ENCODE results near the gene SNX9. TPM values are rescaled to one million over a fixed set of nuclear protein-coding genes. Genes with fewer than 3 reads are reported as not detected.

SNX9 gene
- total and polyA plus RNA-seq, 2 donors (not counting 1 experiment from before 2014, with no cell fraction given): 56.8 to 117 TPM

DNA sequence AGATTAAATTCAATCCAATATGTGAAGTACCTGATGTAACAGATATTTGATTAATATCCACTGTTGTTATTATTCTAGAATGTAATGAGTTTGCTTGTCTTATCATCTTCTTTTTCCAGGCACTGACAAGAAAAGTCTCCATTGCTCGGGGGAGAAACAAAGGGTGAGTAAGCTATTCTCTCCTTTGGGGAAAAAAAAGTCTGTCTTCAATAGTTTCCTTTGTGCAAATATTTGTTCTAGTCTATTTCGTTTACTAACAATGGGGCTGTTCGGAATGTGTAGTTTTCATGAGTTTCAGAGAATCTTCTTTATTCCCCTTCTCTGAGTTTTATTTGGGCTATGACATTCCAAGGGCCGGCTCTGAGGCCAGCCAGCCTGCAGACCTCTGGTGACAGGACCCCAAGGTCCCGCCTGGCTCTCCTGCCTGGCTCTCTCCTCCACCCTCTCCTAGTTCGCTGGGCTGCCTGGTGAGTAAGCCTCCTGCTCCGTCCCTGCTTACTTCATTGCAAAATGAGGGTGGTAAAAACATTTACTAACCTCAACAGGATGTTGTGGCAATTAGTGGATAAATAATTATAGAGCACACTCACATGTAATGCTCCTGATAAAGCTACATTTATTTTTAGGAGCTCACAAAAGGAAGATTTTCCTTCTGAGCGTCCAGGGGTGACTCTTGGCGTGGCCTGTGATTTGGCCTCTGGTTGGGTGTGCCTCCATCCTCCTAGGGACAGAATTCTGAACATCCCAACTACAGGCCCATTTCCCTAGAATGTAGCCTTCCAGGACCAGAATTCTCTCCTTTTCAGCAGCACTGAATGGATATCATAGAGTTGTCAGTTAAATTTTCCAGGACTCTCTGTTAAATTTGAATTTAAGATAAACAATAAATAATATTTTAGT, 43.1 kb upstream of the SNX9 start:
- peak overlapping the region; percentile 47 for H2AFZ ChIP-seq (ENCODE audit: low read length)

DNA sequence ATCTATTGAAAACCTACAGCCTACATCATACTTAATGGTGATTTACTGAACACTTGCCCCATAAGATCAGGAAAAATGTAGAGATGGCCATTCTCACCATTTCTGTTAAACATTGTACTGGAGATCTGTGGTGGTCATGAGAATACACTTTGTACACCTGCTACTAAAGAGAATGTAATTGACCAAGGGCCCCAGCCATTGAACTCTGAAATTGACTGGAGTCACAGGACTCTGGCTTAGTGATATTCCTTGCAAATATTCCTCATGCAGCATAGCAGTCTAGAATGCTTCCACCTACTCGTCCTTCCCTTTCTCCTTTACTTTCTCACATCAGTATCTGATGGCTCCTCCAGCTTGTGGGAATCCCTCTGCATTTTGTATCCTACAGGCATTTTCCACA, 37.4 kb upstream of the SNX9 start:
- TF ChIP-seq EZH2 (IDR thresholded peaks at IDR 0.05; ENCODE audit: low read length, missing control alignments): no peak
- TF ChIP-seq, protein P1, sequence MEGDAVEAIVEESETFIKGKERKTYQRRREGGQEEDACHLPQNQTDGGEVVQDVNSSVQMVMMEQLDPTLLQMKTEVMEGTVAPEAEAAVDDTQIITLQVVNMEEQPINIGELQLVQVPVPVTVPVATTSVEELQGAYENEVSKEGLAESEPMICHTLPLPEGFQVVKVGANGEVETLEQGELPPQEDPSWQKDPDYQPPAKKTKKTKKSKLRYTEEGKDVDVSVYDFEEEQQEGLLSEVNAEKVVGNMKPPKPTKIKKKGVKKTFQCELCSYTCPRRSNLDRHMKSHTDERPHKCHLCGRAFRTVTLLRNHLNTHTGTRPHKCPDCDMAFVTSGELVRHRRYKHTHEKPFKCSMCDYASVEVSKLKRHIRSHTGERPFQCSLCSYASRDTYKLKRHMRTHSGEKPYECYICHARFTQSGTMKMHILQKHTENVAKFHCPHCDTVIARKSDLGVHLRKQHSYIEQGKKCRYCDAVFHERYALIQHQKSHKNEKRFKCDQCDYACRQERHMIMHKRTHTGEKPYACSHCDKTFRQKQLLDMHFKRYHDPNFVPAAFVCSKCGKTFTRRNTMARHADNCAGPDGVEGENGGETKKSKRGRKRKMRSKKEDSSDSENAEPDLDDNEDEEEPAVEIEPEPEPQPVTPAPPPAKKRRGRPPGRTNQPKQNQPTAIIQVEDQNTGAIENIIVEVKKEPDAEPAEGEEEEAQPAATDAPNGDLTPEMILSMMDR (conservative IDR thresholded peaks at IDR 0.05 in 1 of 2, IDR thresholded peaks at IDR 0.05 in 1 of 2; ENCODE audit: low read depth in 1 of 2, low read length in 2 of 2): no peak
- Histone ChIP-seq H2AFZ (ENCODE audit: low read length) (no peak overlapping the region), H3K9me3 (ENCODE audit: control insufficient read depth, insufficient read depth, low read depth, low read length) (no peaks in the 10 kb centered on the region), H3K27me3 (ENCODE audit: control insufficient read depth, insufficient read depth, low read length) (no peaks in the 10 kb centered on the region), H3K4me2 (ENCODE audit: extremely low read depth, insufficient read depth, low read length) (no peak overlapping the region), H4K20me1 (ENCODE audit: control insufficient read depth, extremely low read depth, insufficient read depth, low read length) (no peaks in the 10 kb centered on the region), H3K9ac (ENCODE audit: insufficient read depth, low read length) (no peak overlapping the region), H3K4me1 (ENCODE audit: control insufficient read depth, extremely low read depth, insufficient read depth, low read length) (no peaks in the 10 kb centered on the region), H3K36me3 (ENCODE audit: control insufficient read depth, insufficient read depth, low read length) (no peaks in the 10 kb centered on the region), H3K27ac (ENCODE audit: insufficient read depth, low read length) (no peak overlapping the region), H3K79me2 (ENCODE audit: control insufficient read depth, insufficient read depth, low read length) (no peaks in the 10 kb centered on the region), H3K4me3 (replicated peaks in 1 of 4; ENCODE audit: control extremely low read depth in 1 of 4, insufficient read depth in 1 of 4, low read depth in 3 of 4, low read length in 4 of 4) (no peak overlapping the region)
- no peak for DNase-seq (ENCODE audit: low read depth in 2 of 2)

More for the DNA sequence above, 43.1 kb upstream of the SNX9 start:
- no peak overlapping the region for H3K9ac ChIP-seq (ENCODE audit: insufficient read depth, low read length)
- H3K27ac ChIP-seq (ENCODE audit: insufficient read depth, low read length): peak overlapping the region; percentile 13
- H3K4me1 ChIP-seq (ENCODE audit: control insufficient read depth, extremely low read depth, insufficient read depth, low read length): no peaks in the 10 kb centered on the region
- DNase-seq (ENCODE audit: low read depth in 2 of 2): peak; percentile 48
- H3K79me2 ChIP-seq (ENCODE audit: control insufficient read depth, insufficient read depth, low read length): no peaks in the 10 kb centered on the region
- H3K9me3 ChIP-seq (ENCODE audit: control insufficient read depth, insufficient read depth, low read depth, low read length): no peaks in the 10 kb centered on the region
- no peak for TF ChIP-seq EZH2 (IDR thresholded peaks at IDR 0.05; ENCODE audit: low read length, missing control alignments)
- TF ChIP-seq, protein P1 (conservative IDR thresholded peaks at IDR 0.05 in 1 of 2, IDR thresholded peaks at IDR 0.05 in 1 of 2; ENCODE audit: low read depth in 1 of 2, low read length in 2 of 2): no peak
- H3K4me3 ChIP-seq (replicated peaks in 1 of 4; ENCODE audit: control extremely low read depth in 1 of 4, insufficient read depth in 1 of 4, low read depth in 3 of 4, low read length in 4 of 4): no peak overlapping the region
- H3K27me3 ChIP-seq (ENCODE audit: control insufficient read depth, insufficient read depth, low read length): no peaks in the 10 kb centered on the region
- peak overlapping the region; percentile 33 for H3K4me2 ChIP-seq (ENCODE audit: extremely low read depth, insufficient read depth, low read length)
- no peaks in the 10 kb centered on the region for H4K20me1 ChIP-seq (ENCODE audit: control insufficient read depth, extremely low read depth, insufficient read depth, low read length)
- no peaks in the 10 kb centered on the region for H3K36me3 ChIP-seq (ENCODE audit: control insufficient read depth, insufficient read depth, low read length)

DNA sequence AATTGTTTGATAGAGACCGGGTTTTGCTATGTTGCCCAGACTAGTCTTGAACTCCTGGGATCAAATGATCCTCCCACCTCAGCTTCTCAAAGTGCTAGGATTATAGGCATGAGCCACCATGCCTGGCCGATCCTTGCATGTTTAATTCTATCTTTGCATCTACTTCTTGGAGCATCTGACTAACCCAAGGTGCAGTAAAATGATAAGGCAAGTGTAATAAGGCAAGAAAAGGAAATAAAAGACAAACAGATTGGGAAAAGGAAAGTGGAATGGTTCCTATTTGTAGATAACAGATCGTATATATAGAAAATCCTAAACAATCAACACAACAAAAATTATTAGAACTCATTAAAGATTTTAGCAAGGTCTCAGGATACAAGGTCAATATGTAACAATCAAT, 36.8 kb upstream of the SNX9 start:
- Histone ChIP-seq H4K20me1 (ENCODE audit: control insufficient read depth, extremely low read depth, insufficient read depth, low read length) (no peaks in the 10 kb centered on the region), H3K27ac (ENCODE audit: insufficient read depth, low read length) (no peak overlapping the region), H3K4me2 (ENCODE audit: extremely low read depth, insufficient read depth, low read length) (no peak overlapping the region), H3K27me3 (ENCODE audit: control insufficient read depth, insufficient read depth, low read length) (no peaks in the 10 kb centered on the region), H3K4me1 (ENCODE audit: control insufficient read depth, extremely low read depth, insufficient read depth, low read length) (no peaks in the 10 kb centered on the region), H3K79me2 (ENCODE audit: control insufficient read depth, insufficient read depth, low read length) (no peaks in the 10 kb centered on the region), H3K9me3 (ENCODE audit: control insufficient read depth, insufficient read depth, low read depth, low read length) (no peaks in the 10 kb centered on the region), H3K4me3 (replicated peaks in 1 of 4; ENCODE audit: control extremely low read depth in 1 of 4, insufficient read depth in 1 of 4, low read depth in 3 of 4, low read length in 4 of 4) (no peak overlapping the region), H3K9ac (ENCODE audit: insufficient read depth, low read length) (no peak overlapping the region), H2AFZ (ENCODE audit: low read length) (no peak overlapping the region), H3K36me3 (ENCODE audit: control insufficient read depth, insufficient read depth, low read length) (no peaks in the 10 kb centered on the region)
- no peak for DNase-seq (ENCODE audit: low read depth in 2 of 2)
- TF ChIP-seq, protein P1 (conservative IDR thresholded peaks at IDR 0.05 in 1 of 2, IDR thresholded peaks at IDR 0.05 in 1 of 2; ENCODE audit: low read depth in 1 of 2, low read length in 2 of 2): no peak
- no peak for TF ChIP-seq EZH2 (IDR thresholded peaks at IDR 0.05; ENCODE audit: low read length, missing control alignments)

Data from fibroblast of lung (primary cell).